HG03039 (cell line): ENCODE measurements around the gene CANX.

Experiments used
- ATAC-seq: cut with Tn5 transposase; IDR thresholded peaks from one replicate; pipeline ENCODE4 v1.9.1; 2021; ENCODE audit warnings: mild to moderate bottlenecking, moderate library complexity; ENCODE audit not compliant: unreplicated experiment

CANX gene

GRCh38 chr5:179749857-179750508 is 51.2 kb downstream of the CANX start:
- ATAC-seq = no peak

GRCh38 chr5:179753971-179754370 is 55.2 kb downstream of the CANX start:
- ATAC-seq = no peak

GRCh38 chr5:179755022-179755421 is 56.3 kb downstream of the CANX start:
- ATAC-seq = no peak

DNA sequence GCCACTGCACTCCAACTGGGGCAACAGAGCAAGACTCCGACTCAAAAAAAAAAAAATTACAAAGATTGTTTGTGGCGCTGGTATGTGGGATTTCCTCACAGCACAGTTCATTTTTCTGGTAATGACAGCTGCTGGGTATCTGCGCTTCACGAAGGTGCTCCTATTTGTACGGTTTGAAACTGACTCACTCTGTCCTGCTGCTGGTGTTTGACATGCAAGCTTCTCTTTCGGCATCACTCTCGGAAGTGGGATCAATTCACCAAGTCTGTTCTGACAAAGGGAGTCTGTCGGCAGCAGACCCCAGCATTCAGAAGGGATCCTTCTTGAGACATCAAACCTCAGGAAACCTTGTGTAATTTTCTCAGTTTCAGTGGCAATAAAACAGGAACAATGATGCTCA is 60.2 kb downstream of the CANX start:
- no peak for ATAC-seq

DNA sequence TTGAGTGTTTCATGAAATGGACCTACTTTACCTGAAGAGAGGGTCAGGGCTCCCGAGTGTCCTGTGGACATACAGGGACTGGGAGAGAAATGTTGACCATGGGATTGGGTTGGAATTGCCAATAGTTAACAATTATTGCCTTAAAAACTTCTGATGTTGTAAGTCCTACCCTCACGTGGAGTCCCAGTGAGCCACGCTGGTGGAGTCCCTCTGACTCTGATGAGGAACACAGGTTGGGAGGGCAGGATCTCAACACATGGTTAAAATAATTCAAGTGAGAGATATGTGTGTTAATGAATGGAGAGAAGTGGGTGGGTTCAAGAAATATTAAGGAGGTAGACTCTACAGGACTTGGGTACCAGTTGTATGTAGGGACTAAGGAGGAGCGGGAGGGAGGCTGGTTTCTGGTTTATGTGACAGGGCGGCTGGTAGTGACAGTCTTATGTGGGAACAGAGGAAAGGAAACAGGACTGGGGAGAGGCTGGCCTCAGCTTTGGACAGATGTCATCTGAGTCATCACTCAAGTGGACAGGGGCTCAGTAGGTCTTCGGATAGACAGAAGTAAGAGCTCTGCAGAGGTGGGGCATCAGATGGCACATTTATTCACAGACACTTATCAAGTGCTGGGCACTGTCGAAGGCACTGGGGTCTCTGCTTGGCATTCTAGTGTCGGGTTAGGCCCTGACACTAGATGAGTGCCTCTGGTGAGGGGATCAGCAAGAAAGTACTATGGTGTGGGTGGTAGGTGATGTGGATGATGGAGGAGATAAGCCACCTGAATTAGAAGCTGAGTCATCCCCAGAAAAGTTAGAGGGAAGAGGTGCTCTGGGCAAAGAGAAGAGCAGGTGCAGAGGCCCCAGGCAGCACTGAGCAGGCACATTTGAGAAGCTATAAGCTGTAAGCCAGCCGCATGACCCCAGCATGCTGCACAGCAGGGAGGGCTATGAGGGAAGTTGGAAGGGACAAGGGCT is 61.1 kb downstream of the CANX start:
- no peak for ATAC-seq

DNA sequence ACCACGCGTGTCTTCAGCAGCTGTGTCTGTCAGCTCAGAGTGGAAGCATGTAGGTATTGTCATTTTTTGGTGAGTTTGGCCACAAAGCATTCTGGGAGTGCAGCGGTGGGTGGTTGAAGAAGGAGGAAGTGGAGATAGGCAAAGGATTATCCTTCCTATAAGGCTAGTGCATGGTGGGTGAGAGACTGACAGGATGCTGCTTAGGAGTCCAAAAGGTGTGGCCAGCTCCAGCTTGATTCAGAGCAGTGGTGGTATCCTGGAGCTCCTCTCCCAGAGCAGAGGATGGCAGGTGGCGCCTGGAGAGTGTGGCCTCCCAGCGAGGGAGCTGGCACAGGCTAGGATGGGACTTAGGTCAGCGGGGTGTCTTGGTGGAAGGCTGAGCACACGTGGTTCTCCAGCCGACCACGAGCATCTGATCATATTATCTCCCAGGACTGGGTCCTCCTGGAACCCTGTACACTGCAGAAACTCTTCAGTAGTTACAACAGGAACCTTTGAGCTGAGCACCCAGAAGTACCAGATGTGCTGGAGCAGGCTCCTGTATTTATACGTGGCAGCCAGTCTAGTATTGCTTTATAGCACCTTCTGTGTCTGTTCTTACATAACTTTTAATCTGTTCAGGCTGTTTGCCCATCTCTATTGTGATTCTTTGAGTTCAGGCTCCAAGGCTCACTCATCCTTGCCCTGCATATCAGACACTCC is 63.5 kb downstream of the CANX start:
- no peak for ATAC-seq

- no peak for ATAC-seq
Observed at GRCh38 chr5:179762781-179763176, 64.0 kb downstream of the CANX start.

- no peak for ATAC-seq
Observed at GRCh38 chr5:179763215-179763945, 64.6 kb downstream of the CANX start.

- no peak for ATAC-seq
Observed at GRCh38 chr5:179764056-179764455, 65.3 kb downstream of the CANX start.

- no peak for ATAC-seq
Observed at GRCh38 chr5:179765400-179765799, 66.6 kb downstream of the CANX start.

DNA sequence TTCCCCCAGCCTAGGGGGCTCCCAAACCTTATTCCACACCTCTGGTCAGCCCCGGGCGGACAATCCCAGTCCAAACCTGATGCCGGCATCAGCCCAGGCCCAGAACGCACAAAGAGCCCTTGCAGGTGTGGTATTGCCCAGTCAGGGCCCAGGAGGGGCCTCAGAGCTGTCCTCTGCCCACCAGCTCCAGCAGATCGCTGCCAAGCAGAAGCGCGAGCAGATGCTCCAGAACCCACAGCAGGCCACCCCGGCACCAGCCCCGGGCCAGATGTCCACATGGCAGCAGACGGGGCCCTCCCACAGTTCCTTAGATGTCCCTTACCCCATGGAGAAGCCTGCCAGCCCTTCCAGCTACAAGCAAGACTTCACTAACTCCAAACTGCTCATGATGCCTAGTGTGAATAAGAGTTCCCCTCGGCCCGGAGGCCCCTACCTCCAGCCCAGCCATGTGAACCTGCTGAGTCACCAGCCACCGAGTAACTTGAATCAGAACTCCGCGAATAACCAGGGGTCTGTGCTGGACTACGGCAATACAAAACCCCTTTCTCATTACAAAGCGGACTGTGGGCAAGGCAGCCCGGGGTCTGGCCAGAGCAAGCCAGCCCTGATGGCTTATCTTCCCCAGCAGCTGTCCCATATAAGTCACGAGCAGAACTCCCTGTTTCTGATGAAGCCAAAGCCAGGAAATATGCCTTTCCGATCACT is 67.4 kb downstream of the CANX start:
- ATAC-seq = no peak

DNA sequence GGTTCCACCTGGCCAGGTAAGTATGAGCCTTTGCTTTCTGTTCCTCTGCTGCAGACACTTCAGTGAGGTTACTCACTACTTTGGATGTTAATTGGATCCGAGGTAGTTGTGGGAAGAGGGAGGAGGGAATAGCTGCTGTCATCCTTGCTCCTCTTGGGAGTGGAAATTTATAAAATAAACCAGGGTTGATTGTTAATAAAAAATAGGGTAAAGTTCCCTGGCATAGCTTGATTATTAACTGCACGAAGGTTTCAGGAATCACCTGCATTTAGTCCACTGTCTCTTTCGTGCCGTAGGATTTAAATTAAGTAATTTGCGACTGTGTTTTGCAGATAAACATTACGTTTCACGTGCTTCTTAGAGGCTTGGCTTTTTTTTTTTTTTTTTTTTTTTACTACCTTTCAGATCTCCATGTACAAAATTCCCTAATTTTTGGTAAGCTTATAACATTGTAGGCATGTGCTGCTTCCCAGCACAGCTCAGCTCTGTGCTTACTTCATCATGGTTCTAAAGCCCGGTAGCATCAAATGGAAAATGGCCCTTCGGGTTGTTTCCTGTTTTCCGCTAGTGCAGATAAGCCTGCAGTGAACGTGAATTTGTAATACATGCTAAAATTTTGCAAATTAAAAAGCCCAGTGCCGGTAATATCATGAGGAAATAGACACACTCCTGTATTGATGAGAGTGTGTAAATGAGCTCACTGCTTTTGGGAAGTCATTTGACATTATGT is 68.1 kb downstream of the CANX start:
- no peak for ATAC-seq

DNA sequence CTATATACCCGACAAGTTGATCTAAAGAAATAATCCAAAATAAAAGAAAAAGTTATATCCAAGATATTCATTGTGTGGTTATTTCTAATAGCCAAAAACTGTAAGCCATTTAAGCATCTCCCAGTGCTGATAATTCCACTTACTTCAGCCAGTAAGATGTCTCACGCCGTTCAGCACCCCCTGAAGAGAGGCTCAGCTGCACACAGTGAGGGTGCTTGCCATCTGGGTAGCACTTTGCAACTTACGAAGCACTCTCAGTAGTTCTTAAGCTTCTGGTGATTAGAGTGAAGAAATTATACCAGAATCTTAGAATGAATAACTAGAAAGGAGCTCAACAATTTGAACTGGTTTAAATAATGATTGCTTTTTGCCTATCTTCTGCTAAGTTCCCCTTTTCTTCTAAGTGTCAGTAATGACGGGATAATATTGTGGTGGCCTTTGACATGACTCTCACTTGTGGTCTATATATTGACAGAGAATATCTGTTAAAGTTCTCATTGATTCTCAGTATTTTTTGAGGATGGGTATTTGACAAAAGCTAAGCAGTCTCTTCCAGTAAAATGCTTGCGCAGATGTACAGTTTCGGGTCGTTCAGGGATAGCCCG is 68.8 kb downstream of the CANX start:
- ATAC-seq = no peak

- no peak for ATAC-seq
Observed at GRCh38 chr5:179768326-179769085, 69.7 kb downstream of the CANX start.

DNA sequence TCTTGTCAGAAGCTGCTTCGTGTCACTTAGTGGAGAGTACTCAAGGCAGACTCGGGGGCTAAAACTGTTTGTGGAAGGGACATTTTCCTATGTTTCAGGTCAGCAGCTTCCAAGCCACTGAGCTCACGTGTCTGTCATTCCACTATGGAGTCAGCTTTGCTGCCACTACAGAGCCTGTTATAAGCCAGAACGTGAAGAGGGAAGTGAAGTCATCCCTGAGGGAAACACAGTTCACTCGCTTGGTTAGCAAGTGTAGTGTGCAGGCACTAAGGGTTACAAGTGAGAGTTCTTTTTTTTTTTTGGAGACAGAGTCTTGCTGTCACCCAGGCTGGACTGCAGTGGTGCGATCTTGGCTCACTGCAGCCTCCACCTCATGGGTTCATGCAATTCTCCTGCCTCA is 70.5 kb downstream of the CANX start:
- no peak for ATAC-seq

DNA sequence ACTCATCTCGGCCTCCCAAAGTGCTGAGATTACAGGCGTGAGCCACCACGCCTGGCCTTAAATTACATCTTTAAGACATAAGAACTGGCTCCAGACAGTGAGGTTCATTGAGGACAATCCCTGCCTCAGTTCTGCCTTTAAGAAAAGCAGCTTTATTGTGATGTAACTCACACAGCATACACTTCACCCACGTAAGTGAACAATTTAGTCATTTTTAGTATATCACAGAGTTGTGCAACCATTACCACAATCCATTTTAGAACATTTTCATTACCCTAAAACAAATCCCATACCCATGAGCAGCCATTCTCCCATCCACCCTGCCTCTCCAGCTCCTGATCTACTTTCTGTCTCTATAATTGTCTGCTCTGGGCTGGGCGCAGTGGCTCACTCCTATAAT is 71.0 kb downstream of the CANX start:
- ATAC-seq = no peak

DNA sequence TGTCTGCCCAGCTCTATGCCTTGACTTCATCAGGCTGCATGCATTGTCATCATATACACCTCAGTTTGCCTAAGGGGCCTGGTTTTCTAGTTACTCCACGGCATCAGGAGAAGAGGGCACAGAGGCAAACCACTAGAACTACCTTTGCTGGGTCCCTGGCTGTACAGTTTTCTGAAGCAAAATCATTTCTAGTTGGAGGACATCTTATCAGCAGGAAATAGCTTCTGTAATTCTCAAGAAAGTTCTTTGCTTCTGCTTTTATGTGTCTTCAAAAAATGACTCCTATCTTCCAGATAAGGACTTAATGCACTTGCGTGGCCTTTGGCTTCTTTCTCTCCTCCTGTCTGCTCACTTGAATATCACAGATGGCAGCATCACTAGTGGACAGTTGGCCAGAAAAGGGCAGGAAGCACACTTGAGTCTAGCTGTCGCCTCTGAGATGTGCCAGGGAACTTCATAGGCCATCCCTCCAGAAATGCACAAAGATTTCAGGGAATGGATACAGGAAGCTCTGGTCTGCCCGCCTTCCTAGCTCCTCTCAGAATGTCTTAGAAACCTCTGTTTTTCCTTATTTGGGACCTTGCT is 72.6 kb downstream of the CANX start:
- no peak for ATAC-seq

DNA sequence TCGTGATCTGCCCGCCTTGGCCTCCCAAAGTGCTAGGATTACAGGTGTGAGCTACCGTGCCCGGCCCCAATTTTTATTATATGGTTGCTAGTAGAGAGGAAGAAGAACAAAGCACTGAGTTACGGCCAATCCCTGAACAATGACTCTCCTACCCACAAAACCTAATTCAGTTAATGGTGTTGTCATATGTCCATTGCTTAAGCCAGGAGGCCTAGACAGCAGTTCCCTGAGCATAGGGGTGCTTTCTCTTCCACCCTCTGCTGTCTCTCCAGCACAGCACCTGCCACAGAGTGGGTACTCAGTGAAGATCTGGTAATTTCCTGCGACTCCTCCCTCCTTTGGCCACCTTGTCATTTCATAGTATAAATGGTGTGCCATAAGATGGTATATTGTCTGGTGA is 73.6 kb downstream of the CANX start:
- no peak for ATAC-seq
